Endodermal cell (in vitro differentiated cells): Measurements from ENCODE around the gene PDLIM3. TPM values are rescaled to one million over a fixed set of nuclear protein-coding genes. Genes with fewer than 3 reads are reported as not detected.

Source experiments
- DNase-seq: peaks from one replicate; pipeline ENCODE4 v3.0.0-alpha.2; 2017
- H3K27ac ChIP-seq: 2 replicates; pipeline ENCODE4 v1.5.1; 2013; ENCODE audit warnings: mild to moderate bottlenecking, low read depth, low read length, moderate library complexity
- H3K27me3 ChIP-seq: 2 replicates; pipeline ENCODE4 v1.6.1; 2013; ENCODE audit warnings: mild to moderate bottlenecking, low read length, moderate library complexity; ENCODE audit not compliant: insufficient read depth, control insufficient read depth, poor library complexity, severe bottlenecking
- H3K36me3 ChIP-seq: 2 replicates; pipeline ENCODE4 v1.7.0; 2013; ENCODE audit warnings: mild to moderate bottlenecking, low read length, moderate library complexity; ENCODE audit not compliant: control insufficient read depth, insufficient read depth
- H3K4me1 ChIP-seq: one replicate; pipeline ENCODE4 v1.7.0; 2013; ENCODE audit warnings: low read length; ENCODE audit not compliant: control insufficient read depth, insufficient read depth
- H3K4me3 ChIP-seq: 2 replicates; pipeline ENCODE4 v1.5.1; 2013; ENCODE audit warnings: mild to moderate bottlenecking, low read length, moderate library complexity
- H3K9ac ChIP-seq: 2 replicates; pipeline ENCODE4 v1.6.1; 2013; ENCODE audit warnings: mild to moderate bottlenecking, low read length, moderate library complexity; ENCODE audit not compliant: poor library complexity, severe bottlenecking; ENCODE audit errors: extremely low read depth
- H3K9me3 ChIP-seq: 2 replicates; pipeline ENCODE4 v1.6.1; 2013; ENCODE audit warnings: mild to moderate bottlenecking, low read length, moderate library complexity; ENCODE audit not compliant: control insufficient read depth
- H3K27ac Mint-ChIP-seq: 2 replicates; pipeline ENCODE4 v1.8.0; 2020; ENCODE audit warnings: mixed read lengths
- H3K27me3 Mint-ChIP-seq: 2 replicates; pipeline ENCODE4 v1.8.0; 2021; ENCODE audit warnings: mild to moderate bottlenecking, mixed read lengths; ENCODE audit not compliant: insufficient read depth
- H3K36me3 Mint-ChIP-seq: 2 replicates; pipeline ENCODE4 v1.8.0; 2020; ENCODE audit warnings: low read depth, mixed read lengths
- H3K4me1 Mint-ChIP-seq: 2 replicates; pipeline ENCODE4 v1.8.0; 2020; ENCODE audit warnings: mixed read lengths
- H3K4me3 Mint-ChIP-seq: 2 replicates; pipeline ENCODE4 v1.8.0; 2020; ENCODE audit warnings: mild to moderate bottlenecking, moderate library complexity, mixed read lengths
- H3K9me3 Mint-ChIP-seq: 2 replicates; pipeline ENCODE4 v1.8.0; 2020; ENCODE audit warnings: mild to moderate bottlenecking, mixed read lengths
- CTCF ChIP-seq: fragments of 200-600 bp; sonication (generic); conservative IDR thresholded peaks from 2 replicates; pipeline ENCODE4 v1.5.0; 2021; ENCODE audit warnings: antibody characterized with exemption, mild to moderate bottlenecking
- WGBS, 2 experiments: methylation state at CpG; one replicate each; pipeline versions ENCODE4 v1.1.5 to v1.1.7; 2013; ENCODE audit warnings: missing lambda C conversion rate in 2 of 2, mixed read lengths in 1 of 2; ENCODE audit not compliant: insufficient coverage in 1 of 2, insufficient read length in 1 of 2; 5-methylcytosine and 5-hydroxymethylcytosine counted together
- total RNA-seq, 2 donors: library from RNA; stranded (reverse); fragmentation: NEBNext Ultra II Directional in 1 of 2; extraction: Animal tissue kit (Norgen Biotek cat#: 25700) in 1 of 2; gene quantifications; 2 replicates in 1 of 2; 3 replicates in 1 of 2; pipeline ENCODE4 v1.2.1, GENCODE V29; 2021

PDLIM3 gene
- total RNA-seq, 2 donors from 2014 or later, result 4.3 to 11.0 TPM

- Mint-ChIP-seq H3K36me3 (no peaks in the 10 kb centered on the region), H3K4me3 (no peak overlapping the region)
- peaks cover 35% of the 10 kb centered on the region for H3K9me3 ChIP-seq
These were observed 30.4 kb upstream of the PDLIM3 start for GRCh38 chr4:185565696-185566095.

GRCh38 chr4:185564349-185564748, 29.0 kb upstream of the PDLIM3 start:
- no peak overlapping the region for H3K4me3 Mint-ChIP-seq
- H3K27me3 ChIP-seq, result no peaks in the 10 kb centered on the region
- peaks cover 3% of the 10 kb centered on the region for H3K4me1 ChIP-seq
- H3K36me3 ChIP-seq, result no peaks in the 10 kb centered on the region
- TF ChIP-seq CTCF, result no peak
- WGBS, 2 experiments, result 89% methylated on average over 1 to 3 of the region's 3 CpGs
- DNase-seq, result no peak
- peaks cover 14% of the 10 kb centered on the region for H3K4me1 Mint-ChIP-seq
- no peak overlapping the region for H3K27ac ChIP-seq
- no peaks in the 10 kb centered on the region for H3K36me3 Mint-ChIP-seq
- peaks cover 36% of the 10 kb centered on the region for H3K9me3 ChIP-seq
- H3K9ac ChIP-seq, result no peak overlapping the region
- no peak overlapping the region for H3K4me3 ChIP-seq
- no peak overlapping the region for H3K27ac Mint-ChIP-seq
- H3K27me3 Mint-ChIP-seq, result peaks cover 2% of the 10 kb centered on the region
- peaks cover 23% of the 10 kb centered on the region for H3K9me3 Mint-ChIP-seq

More at GRCh38 chr4:185565696-185566095, 30.4 kb upstream of the PDLIM3 start:
- no peak overlapping the region for H3K27ac Mint-ChIP-seq
- peaks cover 13% of the 10 kb centered on the region for H3K9me3 Mint-ChIP-seq
- DNase-seq, result no peak
- no peak overlapping the region for H3K4me3 ChIP-seq
- peaks cover 2% of the 10 kb centered on the region for H3K27me3 Mint-ChIP-seq
- 94 to 100% methylated on average over 3 of the region's 3 CpGs for WGBS, 2 experiments
- H3K36me3 ChIP-seq, result no peaks in the 10 kb centered on the region
- H3K9ac ChIP-seq, result no peak overlapping the region
- H3K4me1 Mint-ChIP-seq, result peaks cover 6% of the 10 kb centered on the region
- H3K27me3 ChIP-seq, result no peaks in the 10 kb centered on the region
- TF ChIP-seq CTCF, result no peak
- H3K27ac ChIP-seq, result no peak overlapping the region
- H3K4me1 ChIP-seq, result peaks cover 3% of the 10 kb centered on the region

- peaks cover 41% of the 10 kb centered on the region for H3K9me3 Mint-ChIP-seq
- Histone ChIP-seq H3K4me1 (peaks cover 3% of the 10 kb centered on the region), H3K27ac (no peak overlapping the region), H3K36me3 (no peaks in the 10 kb centered on the region), H3K27me3 (no peaks in the 10 kb centered on the region), H3K9ac (no peak overlapping the region), H3K9me3 (peaks cover 37% of the 10 kb centered on the region), H3K4me3 (no peak overlapping the region)
- peaks cover 8% of the 10 kb centered on the region for H3K36me3 Mint-ChIP-seq
- H3K4me1 Mint-ChIP-seq, result peaks cover 25% of the 10 kb centered on the region
- H3K4me3 Mint-ChIP-seq, result no peak overlapping the region
- peaks cover 2% of the 10 kb centered on the region for H3K27me3 Mint-ChIP-seq
- no peak for TF ChIP-seq CTCF
- WGBS, 2 experiments, result 85 to 87% methylated on average over 3 of the region's 3 CpGs
- no peak for DNase-seq
- H3K27ac Mint-ChIP-seq, result no peak overlapping the region
These were observed 27.2 kb upstream of the PDLIM3 start for GRCh38 chr4:185562531-185562930.
